ENCODE data around the gene FUT7. TPM values are rescaled to one million over a fixed set of nuclear protein-coding genes. Genes with fewer than 3 reads are reported as not detected.

FUT7 gene
- total and polyA plus RNA-seq, 2 of the 8 experiments (the other 6 are each of a cell fraction or from before 2014, with no cell fraction given) = not detected

DNA sequence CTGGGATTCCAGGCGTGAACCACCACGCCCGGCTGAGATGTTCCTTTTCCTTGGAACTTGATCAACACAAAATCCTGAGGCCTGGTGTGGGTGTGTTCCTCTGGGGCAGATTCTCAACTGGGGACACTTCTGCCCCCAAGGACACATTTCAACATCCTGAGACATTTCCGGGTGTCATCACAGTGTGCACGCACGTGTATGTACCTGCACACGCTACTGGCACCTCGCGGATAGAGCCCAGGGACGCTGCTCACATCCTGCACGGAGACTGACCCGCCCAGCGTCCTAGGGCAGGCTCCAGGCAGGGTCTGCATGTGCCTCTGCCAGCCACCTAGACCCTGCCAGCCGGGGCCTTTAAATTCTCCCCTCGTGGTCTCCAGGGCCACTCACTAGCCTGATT, 30.5 kb upstream of the FUT7 start (continued):
- TF ChIP-seq KDM1A (IDR thresholded peaks at IDR 0.05; ENCODE audit: borderline replicate concordance, low read length) (no peak), MAFK (IDR thresholded peaks at IDR 0.05; ENCODE audit: low read depth, low read length) (no peak), SUZ12 (IDR thresholded peaks at IDR 0.05; ENCODE audit: low read length) (no peak), HDAC6 (IDR thresholded peaks at IDR 0.05; ENCODE audit: low read depth, low read length) (no peak), NANOG (IDR thresholded peaks at IDR 0.05; ENCODE audit: insufficient read depth, low read depth, low read length, poor library complexity, severe bottlenecking) (no peak)
